ENCODE measurements around the gene PDE3B. TPM values are rescaled to one million over a fixed set of nuclear protein-coding genes. Genes with fewer than 3 reads are reported as not detected.

The PDE3B gene
- total and polyA plus RNA-seq, 2 of the 4 experiments (the other 2 are of a cell fraction) = 0.21 to 1.3 TPM

DNA sequence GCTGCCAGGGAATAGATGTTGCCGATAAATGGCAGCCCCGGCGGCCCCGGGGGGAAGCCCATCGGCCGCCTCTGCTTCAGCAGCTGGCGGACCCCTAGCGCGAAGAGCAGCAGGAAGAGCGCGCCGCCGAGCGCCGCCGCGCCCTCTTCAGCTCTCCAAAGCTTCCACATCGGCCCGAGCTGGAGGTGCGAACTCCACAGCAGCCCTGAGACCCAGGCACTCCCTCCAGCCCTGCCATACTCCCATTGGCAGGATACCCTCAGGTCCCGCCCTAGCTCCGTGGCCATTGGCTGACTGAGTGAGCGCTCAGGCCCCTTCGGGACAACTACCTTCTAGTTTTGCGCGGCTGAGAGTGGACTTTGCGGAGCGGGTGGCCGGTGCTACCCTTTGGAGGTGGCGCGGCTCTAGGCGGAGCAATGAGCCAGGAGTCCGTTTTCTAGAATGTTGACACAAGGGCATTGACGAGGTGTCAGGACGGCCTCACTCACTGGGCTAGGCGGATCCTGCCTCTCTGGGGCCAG is 248.5 kb downstream of the PDE3B start, which contains the start of gene CYP2R1:
Gene CYP2R1 (minus strand): TSS at position 196 of the 521 bp plus-strand sequence. CDS start 26 bp downstream, at position 170.
- ChIA-PET POLR2A (ENCODE audit: unreplicated experiment) (interaction anchor here (0.7 kb wide), 1 partner anchor 314 kb away, joined by 3 read pairs; no protein-coding TSS in a partner anchor), CTCF (interaction anchor here (0.8 to 1.1 kb wide), 2 partner anchors 17 to 162 kb away, joined by 3 to 11 read pairs; no protein-coding TSS in a partner anchor)
- H3K9ac ChIP-seq (ENCODE audit: low read depth, low read length) = peak within 1 kb of the TSS; percentile 45
- no peak within 1 kb of the TSS for H2BK120ac ChIP-seq (ENCODE audit: low read depth, low read length)
- H3K23ac ChIP-seq (ENCODE audit: low read depth, low read length) = peak within 1 kb of the TSS; percentile 72; the same call in 1 of the 2 replicates
- no peak within 1 kb of the TSS for H3K56ac ChIP-seq (ENCODE audit: extremely low read depth, insufficient read depth, low read length)
- dilution Hi-C loops (cut with HindIII; ENCODE audit: low sequenced_read_pairs, unreplicated experiment) (no loop called here), in situ Hi-C loops (cut with MboI; ENCODE audit: low sequenced_read_pairs) (loop anchor here (25.0 kb wide), 1 partner anchor 630 kb away; no protein-coding TSS in a partner anchor), intact Hi-C loops (cut with micrococcal nuclease) (loop anchor here (1.0 kb wide), 1 partner anchor 372 kb away; the partner anchor contains the start of gene PSMA1)
- peak within 1 kb of the TSS; percentile 94 for H3K4me2 ChIP-seq (ENCODE audit: low read depth, low read length)
- no peak within 1 kb of the TSS for H3K18ac ChIP-seq (ENCODE audit: low read depth, low read length)
- H3K27me3 ChIP-seq (ENCODE audit: control insufficient read depth, insufficient read depth, low read length) = no peaks in the 10 kb centered on the region; the same call in none of the 2 replicates
- H2BK5ac ChIP-seq (ENCODE audit: low read depth, low read length, poor library complexity, severe bottlenecking) = no peak within 1 kb of the TSS
- H2BK20ac ChIP-seq (ENCODE audit: low read depth, low read length) = no peak within 1 kb of the TSS
- no peak within 1 kb of the TSS for H3K14ac ChIP-seq (replicated peaks; ENCODE audit: low read depth, low read length)
- H2AK5ac ChIP-seq (ENCODE audit: low read depth, low read length) = no peak within 1 kb of the TSS
- peak within 1 kb of the TSS; percentile 77 for H3K4me3 ChIP-seq (ENCODE audit: insufficient read depth, low read depth, low read length)
- H3K79me1 ChIP-seq (ENCODE audit: low read depth in 1 of 2, low read length in 2 of 2) = peaks cover 0 to 7% of the 10 kb centered on the region in 2 experiments; a peak in 2 of 4 replicates
- H3K27ac ChIP-seq (ENCODE audit: insufficient read depth, low read length) = peak within 1 kb of the TSS; percentile 6
- H4K8ac ChIP-seq (ENCODE audit: low read depth in 2 of 2, low read length in 2 of 2) = peak within 1 kb of the TSS in 1 of 2 experiments; percentile 77; a peak in 1 of 4 replicates
- peak; percentile 95 for DNase-seq
- 0% methylated on average over 30 of the region's 36 CpGs; no CpG with 5 or more reads in 1 of the 2 experiments for WGBS, 2 experiments (ENCODE audit: extremely low coverage in 2 of 2, insufficient read length in 1 of 2)
- no peaks in the 10 kb centered on the region; the same call in 1 of the 2 replicates for H3K9me1 ChIP-seq (ENCODE audit: insufficient read depth, low read length)
- no peaks in the 10 kb centered on the region for H4K20me1 ChIP-seq (ENCODE audit: insufficient read depth, low read length)
- no TSS peak for BruUV-seq (replicated peaks)
- 0 out of 2 replicates have a peak within 1 kb of the TSS, but pooled peaks have one; percentile 47 for H3K4ac ChIP-seq (ENCODE audit: low read depth, low read length)
- TF ChIP-seq, protein P1, sequence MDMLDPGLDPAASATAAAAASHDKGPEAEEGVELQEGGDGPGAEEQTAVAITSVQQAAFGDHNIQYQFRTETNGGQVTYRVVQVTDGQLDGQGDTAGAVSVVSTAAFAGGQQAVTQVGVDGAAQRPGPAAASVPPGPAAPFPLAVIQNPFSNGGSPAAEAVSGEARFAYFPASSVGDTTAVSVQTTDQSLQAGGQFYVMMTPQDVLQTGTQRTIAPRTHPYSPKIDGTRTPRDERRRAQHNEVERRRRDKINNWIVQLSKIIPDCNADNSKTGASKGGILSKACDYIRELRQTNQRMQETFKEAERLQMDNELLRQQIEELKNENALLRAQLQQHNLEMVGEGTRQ (IDR thresholded peaks at IDR 0.05; ENCODE audit: low read depth, low read length) = no peak
- TF ChIP-seq MAZ (IDR thresholded peaks at IDR 0.05; ENCODE audit: borderline replicate concordance, low read depth, low read length) = peak; percentile 44; the same call in 1 of the 2 replicates
- no peak for TF ChIP-seq FOS (IDR thresholded peaks at IDR 0.05; ENCODE audit: low read depth, low read length)
- no peaks in the 10 kb centered on the region for H3K36me3 ChIP-seq (ENCODE audit: control insufficient read depth, insufficient read depth, low read length)
- peak; percentile 98 for ATAC-seq (ENCODE audit: low read depth)
- no peaks in the 10 kb centered on the region for H3K9me3 ChIP-seq (ENCODE audit: control insufficient read depth, insufficient read depth, low read length)
- no peak within 1 kb of the TSS for H4K5ac ChIP-seq (ENCODE audit: low read depth, low read length)
- no peak within 1 kb of the TSS for H2BK15ac ChIP-seq (ENCODE audit: low read depth, low read length)
- no peak within 1 kb of the TSS for H4K91ac ChIP-seq (ENCODE audit: insufficient read depth, low read depth, low read length)
- H3K4me1 ChIP-seq (ENCODE audit: control insufficient read depth, insufficient read depth, low read length) = peaks cover 3% of the 10 kb centered on the region; the same call in 1 of the 2 replicates
- peak within 1 kb of the TSS; percentile 22 for H2AK9ac ChIP-seq (replicated peaks; ENCODE audit: low read depth, low read length, poor library complexity)
- peak within 1 kb of the TSS; percentile 90 for H2AFZ ChIP-seq (replicated peaks; ENCODE audit: low read length, poor library complexity)

All from IMR-90 (cell line).